Activated CD4-positive, alpha-beta T cell treated with anti-CD3 and anti-CD28 coated beads for 1 hour (primary cell): ENCODE data around the gene ZDHHC1.
"Not testable (repeated sequence)": the region's sequence is repeated elsewhere in the genome, so short reads cannot be mapped to it uniquely, and the experiment has no call there.

Experiments
- DNase-seq: peaks from one replicate; pipeline ENCODE4 v3.0.0-alpha.2; 2020

The ZDHHC1 gene

DNA sequence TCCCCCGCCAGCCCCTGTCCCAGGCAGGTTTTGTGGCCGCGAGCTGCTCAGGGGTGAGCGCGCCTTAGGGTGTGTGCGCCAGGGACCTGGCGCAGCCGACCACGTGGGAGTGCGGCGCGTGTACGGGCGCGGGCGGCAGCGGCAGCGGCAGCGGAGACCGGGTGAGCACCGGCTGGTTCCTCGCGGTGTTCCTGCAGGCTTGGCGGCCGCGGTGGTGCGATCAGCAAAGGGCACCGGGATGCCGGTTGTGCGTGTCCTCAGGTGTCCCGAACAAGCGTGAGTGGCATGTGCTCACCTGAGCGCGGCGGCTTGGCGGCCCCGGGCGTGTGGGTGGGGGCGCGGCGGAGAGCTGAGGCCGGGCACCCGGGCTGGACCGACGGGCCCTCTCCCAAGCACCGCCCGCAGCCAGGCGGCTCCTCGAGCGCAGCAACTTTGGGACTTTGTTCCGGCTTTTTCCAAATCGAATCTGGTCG lies 14.3 kb upstream of the ZDHHC1 start:
- DNase-seq: no peak

- DNase-seq: no peak
Observed at GRCh38 chr16:67429799-67430503, 13.7 kb upstream of the ZDHHC1 start.

- DNase-seq: no peak
Observed at GRCh38 chr16:67429053-67429798, 12.9 kb upstream of the ZDHHC1 start.

- peak; percentile 24 for DNase-seq
Observed at GRCh38 chr16:67428146-67428731, 12.0 kb upstream of the ZDHHC1 start.

GRCh38 chr16:67426950-67427349 lies 10.7 kb upstream of the ZDHHC1 start:
- DNase-seq: no peak

- DNase-seq: no peak
Observed at GRCh38 chr16:67426022-67426421, 9.7 kb upstream of the ZDHHC1 start.

- DNase-seq: no peak
Observed at GRCh38 chr16:67425580-67425979, 9.3 kb upstream of the ZDHHC1 start.

DNA sequence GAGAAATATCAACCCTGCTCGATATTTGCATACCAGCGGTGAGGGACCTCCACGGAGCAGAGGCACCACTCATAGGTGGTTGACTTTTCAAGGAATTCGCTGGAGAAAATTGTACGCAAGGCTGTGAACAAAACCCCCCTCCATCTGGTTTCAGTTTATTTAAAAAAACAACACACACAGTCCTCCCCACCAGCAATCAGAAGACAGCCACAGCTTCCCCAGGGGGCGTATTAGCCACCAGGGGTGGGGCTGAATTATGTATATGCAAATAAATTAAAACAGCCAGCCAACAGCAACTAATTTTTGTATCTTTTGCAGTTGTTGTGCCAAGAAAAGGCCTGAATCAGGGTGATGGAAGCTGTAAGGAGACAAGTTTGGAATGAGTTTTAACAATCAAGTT lies 8.8 kb upstream of the ZDHHC1 start:
- DNase-seq: no peak

- no peak for DNase-seq
Observed at GRCh38 chr16:67424261-67424615, 8.0 kb upstream of the ZDHHC1 start.

- no peak for DNase-seq
Observed at GRCh38 chr16:67423611-67424260, 7.5 kb upstream of the ZDHHC1 start.

- no peak for DNase-seq
Observed at GRCh38 chr16:67423015-67423414, 6.7 kb upstream of the ZDHHC1 start.

DNA sequence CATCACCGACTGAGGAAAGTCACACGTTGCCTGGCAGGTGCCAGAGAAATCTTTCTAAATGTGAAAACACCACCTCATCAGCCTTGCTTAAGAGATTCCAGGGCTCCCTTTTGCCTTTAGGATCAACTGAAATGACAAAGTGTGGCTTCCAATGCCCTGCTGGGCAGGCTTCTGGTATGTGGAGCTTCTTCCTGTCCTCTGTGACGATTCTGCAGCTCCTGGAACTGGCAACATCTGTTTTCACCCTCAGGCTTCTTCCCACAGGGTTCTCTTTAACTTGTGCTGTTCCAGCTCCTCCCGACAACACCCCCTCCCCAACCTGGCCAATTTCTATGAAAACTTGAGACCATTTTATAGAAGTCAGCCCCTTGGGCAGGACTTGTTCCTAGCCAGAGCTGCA lies 4.8 kb upstream of the ZDHHC1 start:
- DNase-seq: no peak

DNA sequence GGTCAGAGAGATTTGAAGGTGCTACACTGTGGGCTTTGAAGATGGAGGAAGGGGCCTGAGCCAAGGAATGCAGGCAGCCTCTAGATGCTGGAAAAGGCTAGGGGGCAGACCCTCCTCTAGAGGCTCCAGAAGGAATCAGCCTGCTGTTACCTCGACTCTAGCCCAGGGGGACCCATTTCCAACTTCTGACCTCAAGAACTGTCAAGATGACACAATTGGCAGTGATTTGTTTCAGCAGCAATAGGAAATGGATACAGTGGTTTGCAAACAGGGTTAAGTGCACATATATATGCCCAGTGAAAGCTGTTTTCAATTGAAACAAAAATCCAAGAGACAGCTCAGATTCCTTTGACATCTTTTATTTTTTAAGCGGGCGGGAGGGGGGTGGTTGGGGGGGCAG lies 3.7 kb upstream of the ZDHHC1 start:
- DNase-seq: no peak

DNA sequence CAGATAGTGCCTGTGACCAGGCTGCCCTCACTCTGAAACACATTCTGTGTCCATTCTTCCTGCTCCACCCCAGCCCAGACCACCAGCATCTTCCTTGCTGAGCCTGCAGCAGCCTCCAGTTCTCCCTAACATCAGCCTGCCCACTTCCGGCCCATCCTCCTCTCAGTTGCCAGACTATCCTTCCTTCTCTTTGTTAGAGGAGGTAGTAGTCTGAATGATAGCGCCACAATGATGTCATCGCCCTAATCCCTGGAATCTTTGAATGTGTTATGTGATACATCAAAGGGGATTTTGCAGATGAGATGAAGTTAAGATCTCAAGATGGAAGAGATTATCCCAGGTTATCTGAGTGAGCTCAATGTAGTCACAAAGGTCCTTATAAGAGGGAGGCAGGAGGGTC lies 3.2 kb upstream of the ZDHHC1 start:
- DNase-seq: no peak

DNA sequence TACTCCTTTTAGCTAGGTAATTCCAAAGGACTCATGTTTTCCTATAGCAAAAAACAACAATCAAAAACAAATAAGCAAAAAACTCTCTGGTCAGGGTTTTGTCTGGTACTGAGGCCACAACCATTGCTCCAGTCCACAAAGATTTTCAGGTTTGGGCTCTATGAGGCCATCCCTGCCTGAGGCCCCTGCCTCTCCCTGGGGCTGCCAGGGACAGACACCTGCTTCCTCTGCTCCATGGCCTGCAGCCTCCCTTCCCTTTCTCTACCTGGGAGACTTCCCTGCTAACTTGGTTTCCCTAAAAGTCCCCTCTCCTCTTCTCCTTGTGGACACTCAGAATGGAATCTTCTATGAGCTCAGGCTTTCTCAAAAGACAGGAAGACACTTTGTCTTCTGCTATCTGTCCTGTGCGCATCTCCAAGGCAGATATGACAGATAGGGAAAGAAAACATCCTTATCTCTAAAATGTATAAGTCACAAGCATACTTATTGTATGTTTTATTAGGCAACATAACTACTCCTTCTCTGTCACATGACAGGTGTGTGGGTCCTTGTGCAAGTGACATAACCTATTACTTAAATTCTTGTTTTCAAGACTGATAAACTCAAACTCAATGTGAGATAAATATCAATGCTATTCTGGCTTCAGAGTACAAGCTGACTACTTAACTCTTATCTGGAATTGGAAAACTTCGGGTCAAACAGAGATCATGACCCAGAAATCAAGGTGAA lies 1.2 kb upstream of the ZDHHC1 start:
- DNase-seq: no peak

GRCh38 chr16:67415421-67415820 lies 856 bp downstream of the ZDHHC1 start:
- DNase-seq: not testable (repeated sequence)

GRCh38 chr16:67413978-67414911 lies 2.0 kb downstream of the ZDHHC1 start:
- no peak for DNase-seq

GRCh38 chr16:67412294-67412693 lies 4.0 kb downstream of the ZDHHC1 start:
- DNase-seq: no peak

DNA sequence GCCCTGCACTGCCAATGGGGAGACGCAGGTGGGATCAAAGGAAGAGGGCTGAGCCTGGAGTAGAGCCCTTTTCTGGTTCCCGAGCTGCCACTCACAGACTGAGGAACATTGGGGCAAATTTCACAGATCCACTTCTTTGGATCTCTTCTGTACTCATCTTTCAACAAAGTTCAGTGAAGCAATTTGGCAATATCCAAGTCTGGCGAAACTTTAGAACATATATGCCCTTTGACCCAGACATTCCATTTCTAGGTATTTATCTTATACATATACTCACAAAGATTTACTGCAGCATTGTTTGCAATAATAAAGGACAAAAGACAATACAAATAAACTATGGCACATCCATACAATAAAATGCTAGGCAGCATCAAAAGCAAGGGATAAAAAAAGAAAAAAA lies 4.9 kb downstream of the ZDHHC1 start:
- DNase-seq: no peak

DNA sequence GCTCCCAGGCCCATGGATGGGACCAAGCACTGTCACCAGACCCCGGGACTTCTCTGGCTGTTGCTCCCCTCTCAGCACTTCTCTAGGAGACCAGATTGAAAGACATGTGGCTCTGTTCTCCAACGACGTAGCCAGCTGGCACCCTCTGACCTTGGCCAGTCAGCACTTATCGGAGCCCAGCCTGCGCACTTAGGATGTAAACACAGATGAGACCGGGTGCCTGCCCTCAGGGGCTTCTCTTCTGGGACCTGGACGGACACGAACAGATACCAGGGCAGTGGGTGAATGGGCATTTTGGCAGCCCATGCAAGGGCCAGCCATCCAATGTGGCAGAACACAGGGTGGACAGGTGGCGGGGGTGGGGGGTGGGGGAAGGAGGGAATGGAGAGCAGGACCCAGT lies 6.6 kb downstream of the ZDHHC1 start:
- no peak for DNase-seq

DNA sequence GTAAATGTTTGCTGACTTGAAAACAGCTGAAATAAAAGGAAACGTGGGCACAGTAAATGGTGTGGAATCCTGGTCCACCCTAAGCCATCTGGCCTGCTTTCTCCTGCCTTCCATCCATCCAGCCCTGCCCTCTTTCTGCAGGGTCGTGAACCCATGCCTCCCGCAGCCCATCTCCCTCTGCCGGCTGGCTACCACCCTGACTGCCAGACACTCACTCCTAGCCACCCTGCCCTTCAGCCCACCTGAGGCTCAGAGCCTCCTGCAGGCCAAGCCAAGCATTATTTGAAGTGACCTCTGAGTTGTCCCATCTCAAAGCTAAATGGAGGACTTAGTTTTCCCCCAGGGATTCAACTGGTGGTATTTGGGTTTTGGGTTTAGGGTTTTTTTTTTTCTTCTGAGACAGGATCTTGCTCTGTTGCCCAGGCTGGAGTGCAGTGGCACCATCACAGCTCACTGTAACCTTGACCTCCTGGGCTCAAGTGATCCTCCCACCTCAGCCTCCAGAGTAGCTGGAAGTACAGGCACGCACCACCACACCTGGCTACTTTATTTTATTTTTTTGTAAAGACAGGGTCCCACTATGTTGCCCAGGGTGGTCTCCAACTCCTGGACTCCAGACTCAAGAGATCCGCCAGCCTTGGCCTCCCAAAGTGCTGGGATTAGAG lies 8.4 kb downstream of the ZDHHC1 start:
- no peak for DNase-seq
